GM19025 (cell line): Measurements from ENCODE around the gene TPRG1L.
A peak's percentile ranks its signal among the peaks of the same experiment; 100 is the strongest.
"Not testable (repeated sequence)": the region's sequence is repeated elsewhere in the genome, so short reads cannot be mapped to it uniquely, and the experiment has no call there.

Experiments
- ATAC-seq: cut with Tn5 transposase; IDR thresholded peaks from one replicate; pipeline ENCODE4 v1.9.1; 2021; ENCODE audit warnings: mild to moderate bottlenecking, low read depth, moderate library complexity; ENCODE audit not compliant: unreplicated experiment

Gene TPRG1L

GRCh38 chr1:3607703-3608065, 17.1 kb upstream of the TPRG1L start:
- no peak for ATAC-seq

- ATAC-seq, result no peak
These were observed 16.7 kb upstream of the TPRG1L start for GRCh38 chr1:3608154-3608553.

- ATAC-seq, result no peak
These were observed 15.6 kb upstream of the TPRG1L start for GRCh38 chr1:3609016-3609768.

GRCh38 chr1:3609769-3610526, 14.9 kb upstream of the TPRG1L start:
- no peak for ATAC-seq

GRCh38 chr1:3610527-3611169, 14.2 kb upstream of the TPRG1L start:
- ATAC-seq, result no peak

- ATAC-seq, result no peak
These were observed 13.4 kb upstream of the TPRG1L start, which contains the start of gene MEGF6 for GRCh38 chr1:3611170-3612019. MEGF6 (minus strand) TSS chr1:3611508; CDS start chr1:3611268, 240 bp downstream.

- ATAC-seq, result no peak
These were observed 12.7 kb upstream of the TPRG1L start for GRCh38 chr1:3612123-3612522.

GRCh38 chr1:3614755-3615742, 9.8 kb upstream of the TPRG1L start:
- ATAC-seq, result no peak

GRCh38 chr1:3616861-3617260, 8.0 kb upstream of the TPRG1L start:
- ATAC-seq, result no peak

- ATAC-seq, result no peak
These were observed 6.9 kb upstream of the TPRG1L start for GRCh38 chr1:3617806-3618345.

- ATAC-seq, result no peak
These were observed 6.3 kb upstream of the TPRG1L start for GRCh38 chr1:3618531-3618880.

- ATAC-seq, result no peak
These were observed 5.7 kb upstream of the TPRG1L start for GRCh38 chr1:3618881-3619671.

GRCh38 chr1:3620708-3621107, 4.1 kb upstream of the TPRG1L start:
- ATAC-seq, result no peak

- ATAC-seq, result not testable (repeated sequence)
These were observed 3.6 kb upstream of the TPRG1L start for GRCh38 chr1:3621151-3621671.

GRCh38 chr1:3622102-3622501, 2.7 kb upstream of the TPRG1L start:
- not testable (repeated sequence) for ATAC-seq

GRCh38 chr1:3623441-3624199, 1.2 kb upstream of the TPRG1L start:
- no peak for ATAC-seq

- peak; percentile 1 for ATAC-seq
These were observed 514 bp downstream of the TPRG1L start for GRCh38 chr1:3625151-3625907.
